NOMO-1 treated with DMSO at 0.1 percent for 48 hours (cell line): ENCODE data around the gene ZNF423.

Source experiments
- DNase-seq: peaks from one replicate; lab custom pipeline; 2025; ENCODE audit not compliant: unreplicated experiment; lab: John Stamatoyannopoulos, UW

The ZNF423 gene

GRCh38 chr16:49467540-49468372, 388.2 kb downstream of the ZNF423 start:
- no peak for DNase-seq

DNA sequence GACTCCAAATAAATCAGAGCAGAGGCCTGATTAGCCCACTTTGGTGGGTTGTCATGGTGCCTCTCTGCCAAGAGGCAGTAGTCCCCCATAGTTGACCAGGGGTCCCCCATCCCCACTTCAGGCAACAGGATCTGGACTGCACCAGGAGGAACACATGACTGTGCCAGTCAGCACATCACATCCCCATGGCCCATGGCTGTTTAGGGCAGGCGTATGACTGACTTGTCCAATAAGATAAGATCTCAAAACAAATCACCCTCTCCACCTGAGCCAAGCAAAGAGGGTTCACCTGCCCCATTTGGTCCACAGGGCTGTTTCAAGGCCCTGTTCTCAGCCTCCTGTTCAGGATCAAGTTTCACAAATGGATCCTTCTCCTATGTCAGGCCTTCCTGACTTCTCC, 389.0 kb downstream of the ZNF423 start:
- no peak for DNase-seq

DNA sequence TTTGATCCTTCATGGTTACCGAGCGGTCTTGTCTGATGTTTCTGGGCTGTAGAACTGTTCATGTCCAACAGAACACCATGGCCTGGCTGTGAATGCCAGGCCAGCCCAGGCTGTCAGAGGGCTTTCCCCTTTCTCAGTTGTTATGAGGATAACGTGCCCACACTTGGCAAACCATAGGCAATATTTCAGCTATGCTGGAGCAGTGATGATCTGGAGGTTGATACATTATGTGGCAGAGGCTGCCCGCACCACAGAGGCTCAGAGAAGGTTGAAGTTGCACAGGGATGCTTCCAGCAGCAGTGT, 389.4 kb downstream of the ZNF423 start:
- DNase-seq: no peak

DNA sequence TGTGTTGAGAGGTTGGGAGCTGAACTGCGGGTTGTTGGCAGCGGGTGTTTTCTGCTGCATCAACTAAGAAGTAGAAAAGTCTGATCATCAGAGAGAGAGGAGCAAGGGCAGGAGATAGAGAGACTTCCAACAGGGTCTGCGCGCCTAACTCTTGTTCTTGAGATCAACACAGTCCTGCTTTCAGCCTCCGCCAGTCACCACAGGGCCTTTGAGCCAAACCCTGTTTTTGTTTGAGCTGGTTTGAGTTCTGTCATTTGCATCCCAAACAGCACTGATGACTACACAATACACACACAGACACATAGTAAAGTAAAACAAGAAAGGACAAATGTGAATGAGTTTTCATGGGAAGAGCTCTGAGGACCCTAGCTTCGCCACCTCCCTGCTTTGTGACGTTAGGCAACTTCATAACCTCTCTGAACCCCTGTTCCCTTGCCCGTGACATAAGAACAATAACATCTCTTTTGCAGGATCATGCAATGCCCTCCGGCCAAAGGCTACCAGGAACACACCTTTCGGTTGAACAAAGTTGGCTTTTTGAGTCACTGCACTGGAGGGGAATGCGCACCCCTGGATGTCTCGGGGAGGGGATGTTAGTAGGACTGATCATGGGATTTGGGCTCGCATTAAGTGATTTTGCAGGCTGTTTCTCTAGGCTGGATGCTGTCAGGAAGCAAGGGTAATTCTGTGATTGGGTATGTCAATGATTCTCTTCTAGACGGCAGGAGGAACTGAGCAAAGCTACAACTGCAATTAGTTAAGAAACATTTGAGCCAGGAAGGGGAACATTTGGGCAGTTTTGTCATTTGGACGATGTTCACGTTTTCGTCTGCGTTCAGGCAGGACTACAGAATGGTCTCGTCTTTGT, 390.0 kb downstream of the ZNF423 start:
- DNase-seq: no peak

DNA sequence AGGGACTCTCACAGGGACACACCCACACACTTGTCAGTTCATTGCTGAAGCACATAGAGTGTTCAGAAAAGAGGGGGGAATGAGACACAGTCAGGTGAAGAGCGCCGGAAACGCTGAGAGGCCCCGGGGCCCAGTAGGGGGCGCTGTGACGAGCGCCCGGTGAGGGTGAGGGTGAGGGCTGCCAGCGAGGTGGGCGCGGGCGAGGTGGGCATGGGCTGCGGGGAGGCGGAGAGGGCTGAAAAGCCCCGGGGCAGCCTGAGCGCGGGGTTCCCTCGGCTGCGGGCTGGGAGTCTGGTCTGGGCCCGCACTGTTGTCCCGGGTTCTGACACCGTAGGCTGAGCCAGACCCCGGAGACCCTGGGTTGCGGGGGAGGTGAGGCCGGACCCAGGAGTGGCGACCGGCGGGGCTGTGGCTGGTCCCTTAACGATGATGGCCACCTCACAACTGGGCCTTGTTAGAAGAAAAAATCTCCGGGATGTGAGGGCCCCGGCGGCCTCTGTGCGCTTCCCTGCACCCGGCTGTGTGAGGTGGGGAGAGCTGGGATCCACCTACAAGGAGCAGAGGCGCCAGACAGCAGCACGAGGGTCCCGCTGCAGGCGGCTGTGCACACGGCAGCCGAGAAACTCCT, 390.9 kb downstream of the ZNF423 start:
- no peak for DNase-seq

DNA sequence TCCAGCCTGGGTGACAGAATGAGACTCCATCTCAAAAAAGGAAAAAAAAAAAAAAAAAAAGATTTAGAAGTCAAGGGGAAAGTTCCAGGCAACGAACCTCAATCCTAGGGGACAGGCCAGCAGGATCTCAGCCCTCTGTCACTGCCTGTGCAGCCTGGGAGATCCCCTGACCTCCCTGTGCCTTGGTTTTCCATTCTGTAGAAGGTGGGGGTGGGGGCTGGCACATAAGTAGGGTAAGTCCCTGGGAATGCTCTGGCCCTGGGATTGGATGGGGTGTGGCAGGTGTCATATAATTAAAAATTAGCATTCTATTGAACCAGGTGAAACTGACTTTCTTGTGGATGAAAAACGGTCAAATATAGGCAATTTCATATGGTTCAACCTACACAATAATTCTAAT, 391.8 kb downstream of the ZNF423 start:
- DNase-seq: no peak

DNA sequence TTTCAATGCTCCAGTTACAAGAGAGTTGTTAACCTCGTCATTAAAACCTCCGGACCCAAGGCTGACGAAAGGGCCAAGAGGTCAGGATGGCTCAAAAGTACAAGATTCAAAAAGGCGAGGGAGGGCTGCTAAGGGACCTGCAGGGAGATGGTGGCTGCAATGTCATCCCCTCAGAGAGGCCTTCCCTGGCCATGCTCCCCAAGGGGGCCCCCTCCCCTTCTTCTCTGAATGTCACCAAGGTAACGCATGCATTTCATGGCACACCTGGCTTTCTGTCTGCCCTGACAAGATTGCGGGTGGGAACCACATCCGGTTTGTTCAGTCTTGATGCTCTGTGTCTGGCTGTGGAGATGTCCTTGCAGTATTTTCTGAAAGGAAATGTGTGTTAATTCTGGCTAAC, 392.4 kb downstream of the ZNF423 start:
- no peak for DNase-seq

DNA sequence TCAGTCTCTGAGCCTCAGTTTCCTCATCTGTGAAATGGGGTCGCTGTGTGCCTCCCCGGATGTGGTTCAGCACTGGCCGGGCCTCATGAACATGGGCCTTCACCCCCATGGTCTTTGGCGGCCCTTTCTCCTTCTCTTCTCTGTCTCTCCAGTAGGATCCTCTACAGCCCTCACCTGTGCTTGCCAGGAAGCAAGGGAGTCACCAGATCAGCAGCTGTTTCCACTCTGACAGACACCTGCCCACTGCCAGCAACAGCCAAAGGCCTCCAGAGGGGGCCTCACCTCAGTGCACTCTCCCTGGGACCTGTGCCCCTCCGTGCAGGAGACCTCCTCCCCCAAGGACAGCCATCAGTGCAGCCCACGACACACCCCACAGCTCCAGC, 392.9 kb downstream of the ZNF423 start:
- no peak for DNase-seq

- no peak for DNase-seq
Observed at GRCh38 chr16:49462362-49462988, 393.4 kb downstream of the ZNF423 start.

DNA sequence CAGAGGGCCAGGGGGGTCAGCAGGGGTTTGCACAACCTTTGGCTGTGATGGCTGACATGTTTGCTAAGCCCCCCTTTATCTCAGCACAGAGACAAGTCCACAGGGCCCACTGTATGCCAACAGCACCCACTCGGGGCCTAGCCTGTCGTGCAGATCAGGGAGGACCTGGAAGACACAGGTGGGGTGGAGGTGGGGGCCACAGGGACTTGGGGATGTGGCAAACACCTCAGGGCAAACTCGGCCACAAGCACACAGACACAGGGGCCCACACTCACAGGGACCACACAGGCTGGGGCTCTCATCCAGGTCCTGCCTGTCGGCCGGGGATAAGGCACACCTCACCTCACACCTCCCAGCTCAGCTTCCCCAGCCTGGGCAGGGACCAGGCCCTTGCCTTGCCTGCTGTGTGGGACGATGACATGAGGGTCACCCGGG, 394.4 kb downstream of the ZNF423 start:
- no peak for DNase-seq

- DNase-seq: no peak
Observed at GRCh38 chr16:49460786-49461470, 395.0 kb downstream of the ZNF423 start.

GRCh38 chr16:49459953-49460735, 395.8 kb downstream of the ZNF423 start:
- no peak for DNase-seq

- no peak for DNase-seq
Observed at GRCh38 chr16:49458656-49459445, 397.1 kb downstream of the ZNF423 start.

- DNase-seq: no peak
Observed at GRCh38 chr16:49458243-49458642, 397.7 kb downstream of the ZNF423 start.

DNA sequence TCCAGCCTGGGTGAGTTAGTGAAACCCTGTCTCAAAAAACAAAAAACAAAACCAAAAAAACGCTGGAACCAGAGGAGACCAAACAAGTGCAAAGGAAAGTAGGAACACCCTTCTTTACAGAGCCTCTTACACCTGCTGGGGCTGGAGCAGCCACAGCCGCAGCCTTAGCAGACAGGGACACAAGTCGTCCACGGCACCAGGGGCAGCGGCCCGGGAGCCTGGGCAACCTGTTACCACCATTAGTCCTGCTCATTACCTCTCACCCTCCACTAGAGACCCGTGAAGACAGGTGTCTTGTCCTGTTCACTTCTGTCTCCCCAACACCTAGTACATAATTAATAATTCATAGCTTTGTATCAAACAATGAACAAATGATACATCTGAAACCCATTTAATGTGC, 398.7 kb downstream of the ZNF423 start:
- no peak for DNase-seq

- no peak for DNase-seq
Observed at GRCh38 chr16:49456763-49457162, 399.1 kb downstream of the ZNF423 start.

GRCh38 chr16:49455991-49456745, 399.7 kb downstream of the ZNF423 start:
- no peak for DNase-seq

DNA sequence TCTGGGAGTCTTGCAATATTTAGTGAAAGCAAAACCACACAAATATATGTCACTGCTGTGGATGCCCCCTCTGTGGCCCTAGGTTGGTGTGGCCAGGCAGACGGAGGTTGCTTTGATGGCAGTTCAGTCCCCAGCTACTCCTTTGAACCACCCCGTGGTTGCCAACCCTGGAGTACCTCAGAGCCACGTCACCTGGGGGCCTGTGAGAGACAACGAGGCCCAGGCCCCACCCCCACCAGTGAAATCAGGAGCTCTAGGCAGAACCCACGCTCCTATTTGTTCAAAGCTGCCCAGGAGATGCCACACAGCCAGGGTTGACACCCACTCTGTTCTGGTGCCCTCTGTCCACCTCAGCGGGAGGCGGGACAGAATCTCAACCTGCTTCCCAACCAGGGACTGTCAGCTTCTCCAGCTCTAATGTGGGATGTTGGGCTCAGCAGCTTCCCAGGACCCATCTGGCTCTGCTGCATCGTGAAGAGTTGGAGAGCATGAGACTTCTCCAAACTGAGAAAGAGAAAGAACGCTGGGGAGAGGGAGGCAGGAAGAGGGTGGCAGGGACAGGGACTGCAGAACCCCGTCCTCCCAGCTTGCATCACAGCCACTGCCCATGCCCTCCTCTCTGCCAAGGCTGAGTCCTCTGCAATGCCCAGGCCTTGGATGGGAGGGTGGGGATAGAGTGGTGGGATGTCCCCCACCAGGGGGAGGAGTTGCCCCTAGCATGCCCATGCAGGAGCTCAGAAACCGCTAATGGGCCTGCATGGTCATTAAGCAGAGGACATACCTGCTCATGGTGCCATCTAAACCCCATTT, 400.5 kb downstream of the ZNF423 start:
- DNase-seq: no peak
